ENCODE data around the gene TMPRSS9.

TMPRSS9 gene

GRCh38 chr19:2330255-2330631 is 29.8 kb upstream of the TMPRSS9 start:
- no peak for DNase-seq

GRCh38 chr19:2330632-2331284 is 29.3 kb upstream of the TMPRSS9 start:
- DNase-seq, result no peak

GRCh38 chr19:2331601-2332246 is 28.3 kb upstream of the TMPRSS9 start:
- no peak for DNase-seq

DNA sequence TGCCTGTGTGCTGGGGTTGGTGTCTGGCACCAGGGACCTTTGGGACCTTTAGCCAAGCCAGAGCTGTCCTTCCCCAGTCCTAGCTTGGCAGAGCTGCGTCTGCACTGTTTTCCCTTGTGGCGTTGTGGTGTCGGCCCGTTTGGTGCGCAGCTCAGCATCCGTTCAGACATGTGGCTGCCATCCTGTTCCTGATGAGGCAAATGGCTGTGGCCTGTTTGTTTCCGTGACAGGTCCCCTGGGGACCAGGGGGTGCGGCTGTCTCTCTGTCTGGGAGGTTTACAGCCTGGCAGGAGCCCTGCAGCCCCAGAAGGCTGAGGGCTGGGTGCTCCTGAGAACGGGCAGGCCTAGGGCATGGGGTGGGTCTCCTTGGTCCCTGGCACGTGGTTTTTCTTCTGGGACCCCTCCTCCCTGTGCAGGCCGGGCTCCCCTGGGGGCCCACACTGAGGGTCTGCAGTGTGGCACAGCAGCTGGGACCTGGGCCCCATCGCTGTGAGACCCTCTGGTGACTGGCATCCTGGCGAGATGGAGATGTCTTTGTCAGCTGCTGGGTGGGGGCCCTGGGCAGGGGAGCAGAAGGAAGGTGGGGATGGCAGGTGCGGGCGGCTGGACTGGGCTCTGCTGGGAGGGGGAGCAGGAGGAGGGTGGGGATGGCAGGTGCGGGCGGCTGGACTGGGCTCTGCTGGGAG is 27.6 kb upstream of the TMPRSS9 start:
- DNase-seq, result peak in 1 of 2 experiments; percentile 60

DNA sequence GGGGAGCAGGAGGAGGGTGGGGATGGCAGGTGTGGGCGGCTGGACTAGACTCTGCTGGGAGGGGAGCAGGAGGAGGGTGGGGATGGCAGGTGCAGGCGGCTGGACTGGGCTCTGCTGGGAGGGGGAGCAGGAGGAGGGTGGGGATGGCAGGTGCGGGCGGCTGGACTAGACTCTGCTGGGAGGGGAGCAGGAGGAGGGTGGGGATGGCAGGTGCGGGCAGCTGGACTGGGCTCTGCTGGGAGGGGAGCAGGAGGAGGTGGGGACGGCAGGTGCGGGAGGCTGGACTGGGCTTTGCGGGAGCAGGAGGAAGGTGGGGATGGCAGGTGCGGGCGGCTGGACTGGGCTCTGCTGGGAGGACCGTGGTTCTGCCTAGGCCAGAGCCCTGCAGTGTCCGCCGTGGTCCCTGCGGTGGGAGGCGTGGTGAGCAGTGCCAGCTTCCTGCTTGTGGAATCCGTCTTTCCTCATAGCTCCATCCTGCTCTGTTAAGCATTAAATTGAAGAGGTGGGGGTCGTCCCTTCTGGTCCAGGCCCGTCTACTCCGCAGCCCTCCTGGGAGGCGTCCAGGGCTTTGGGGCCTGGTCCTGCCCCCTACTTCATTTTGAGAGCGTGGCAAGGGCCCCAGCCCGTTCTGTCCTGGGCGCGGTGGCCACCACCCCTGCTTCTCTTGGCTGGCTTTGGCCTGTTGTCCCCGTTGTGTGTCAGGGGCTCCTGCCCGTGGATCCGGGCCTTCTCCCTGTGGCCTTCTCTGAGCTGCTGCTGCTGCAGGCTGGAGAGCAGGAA is 26.8 kb upstream of the TMPRSS9 start:
- peak in 1 of 2 experiments; percentile 47 for DNase-seq

GRCh38 chr19:2333807-2334211 is 26.3 kb upstream of the TMPRSS9 start:
- peak in 1 of 2 experiments; percentile 19 for DNase-seq

DNA sequence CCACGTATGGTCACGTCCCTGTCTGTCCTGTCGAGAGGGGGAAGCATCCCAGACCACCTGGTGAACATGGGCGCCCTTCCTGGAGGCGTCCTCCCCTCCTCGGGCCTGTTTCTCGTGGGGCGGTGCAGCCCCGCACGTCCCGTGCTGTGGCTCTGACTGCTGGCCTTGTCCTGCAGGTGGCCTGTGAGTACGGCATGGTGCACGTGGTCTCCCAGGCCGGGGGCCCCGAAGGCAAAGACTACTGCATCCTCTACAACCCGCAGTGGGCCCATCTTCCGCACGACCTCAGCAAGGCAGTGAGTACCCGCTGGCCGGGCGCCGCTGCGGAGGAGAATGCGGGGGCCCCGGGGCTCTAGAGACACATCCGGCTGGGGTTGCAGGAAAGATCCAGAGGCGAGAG is 25.6 kb upstream of the TMPRSS9 start:
- DNase-seq, result no peak

DNA sequence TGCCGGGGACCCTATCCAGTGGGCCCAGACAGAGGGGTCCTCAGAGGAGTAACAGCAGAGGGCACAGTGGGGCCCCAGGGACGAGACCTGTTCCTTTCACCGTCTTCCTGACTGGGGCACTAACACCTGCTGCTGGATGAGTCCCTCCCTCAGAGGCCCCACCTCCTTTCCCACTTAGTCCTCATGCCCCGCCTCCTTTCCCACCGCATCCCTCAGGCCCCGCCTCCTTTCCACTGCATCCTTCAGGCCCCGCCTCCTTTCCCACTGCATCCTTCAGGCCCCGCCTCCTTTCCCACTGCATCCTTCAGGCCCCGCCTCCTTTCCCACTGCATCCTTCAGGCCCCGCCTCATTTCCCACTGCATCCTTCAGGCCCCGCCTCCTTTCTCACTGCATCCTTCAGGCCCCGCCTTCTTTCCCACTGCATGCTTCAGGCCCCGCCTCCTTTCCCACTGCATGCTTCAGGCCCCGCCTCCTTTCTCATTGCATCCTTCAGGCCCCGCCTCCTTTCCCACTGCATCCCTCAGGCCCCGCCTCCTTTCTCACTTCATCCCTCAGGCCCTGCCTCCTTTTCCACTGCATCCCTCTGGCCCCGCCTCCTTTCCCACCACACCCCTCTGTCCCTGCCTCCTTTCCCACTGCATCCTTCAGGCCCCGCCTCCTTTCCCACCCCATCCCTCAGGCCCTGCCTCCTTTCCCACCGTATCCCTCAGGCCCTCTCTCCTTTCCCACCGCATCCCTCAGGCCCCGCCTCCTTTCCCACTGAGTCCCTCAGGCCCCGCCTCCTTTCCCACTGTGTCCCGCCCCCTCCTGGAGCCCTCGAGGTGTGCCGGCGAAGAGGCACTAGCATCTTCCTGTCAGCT is 24.8 kb upstream of the TMPRSS9 start:
- DNase-seq, result no peak

GRCh38 chr19:2335848-2336247 is 24.2 kb upstream of the TMPRSS9 start:
- no peak for DNase-seq

GRCh38 chr19:2336528-2337328 is 23.3 kb upstream of the TMPRSS9 start:
- DNase-seq, result no peak

GRCh38 chr19:2337329-2337707 is 22.7 kb upstream of the TMPRSS9 start:
- DNase-seq, result peak in 1 of 2 experiments; percentile 23

GRCh38 chr19:2338055-2338615 is 21.9 kb upstream of the TMPRSS9 start:
- DNase-seq, result no peak

- no peak for DNase-seq
Observed at GRCh38 chr19:2338751-2339643, 21.1 kb upstream of the TMPRSS9 start.

DNA sequence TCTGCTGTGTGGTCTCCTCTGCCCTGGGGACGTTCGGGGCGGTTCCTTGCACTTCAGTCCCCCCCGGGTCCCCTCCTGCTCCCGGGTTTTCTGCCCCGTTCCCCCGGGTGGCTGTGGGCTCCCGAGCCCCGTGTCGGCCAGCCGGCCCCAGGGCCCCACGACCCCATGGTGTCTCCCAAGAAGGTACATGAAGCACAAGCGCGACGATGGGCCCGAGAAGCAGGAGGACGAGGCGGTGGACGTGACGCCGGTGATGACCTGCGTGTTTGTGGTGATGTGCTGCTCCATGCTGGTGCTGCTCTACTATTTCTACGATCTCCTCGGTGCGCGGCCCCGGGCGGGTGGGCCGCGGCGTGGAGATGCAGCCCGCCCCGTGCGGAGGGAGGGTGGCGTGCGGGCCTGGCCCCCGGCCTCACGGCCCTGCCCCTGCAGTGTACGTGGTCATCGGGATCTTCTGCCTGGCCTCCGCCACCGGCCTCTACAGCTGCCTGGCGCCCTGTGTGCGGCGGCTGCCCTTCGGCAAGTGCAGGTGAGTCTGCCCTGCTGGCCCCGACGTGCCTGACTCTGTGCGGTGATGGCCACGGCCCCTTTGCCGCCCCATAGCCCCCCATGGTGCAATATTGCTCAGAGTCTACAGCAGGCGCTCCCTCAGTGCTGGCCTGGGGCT is 20.3 kb upstream of the TMPRSS9 start:
- DNase-seq, result no peak

GRCh38 chr19:2340496-2341243 is 19.4 kb upstream of the TMPRSS9 start:
- no peak for DNase-seq

DNA sequence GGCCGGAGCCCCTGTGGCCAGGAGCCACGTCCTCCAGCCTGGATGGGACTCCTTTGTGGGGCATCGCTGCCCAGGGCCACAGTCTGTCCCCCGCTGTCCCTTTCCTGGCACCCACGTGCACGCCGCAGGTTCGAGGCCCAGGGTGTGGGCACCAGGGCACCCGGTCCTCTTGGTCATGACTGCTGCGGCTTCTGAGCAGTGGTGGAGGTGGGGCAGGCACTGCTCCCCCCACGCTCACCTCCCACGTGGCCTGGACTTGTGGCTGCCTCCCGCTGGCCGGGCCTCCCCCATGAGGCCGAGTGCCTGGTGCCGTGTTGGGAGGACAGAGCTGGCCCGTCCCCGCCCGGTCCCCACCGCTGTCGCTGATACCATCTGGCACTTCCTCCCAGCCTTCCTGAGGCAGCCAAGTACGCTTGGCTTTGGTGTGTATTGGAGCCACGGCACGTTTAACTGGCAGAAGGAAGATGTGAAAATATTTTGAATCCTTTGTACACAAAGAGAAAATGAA is 18.8 kb upstream of the TMPRSS9 start:
- no peak for DNase-seq

GRCh38 chr19:2341982-2342381 is 18.1 kb upstream of the TMPRSS9 start:
- no peak for DNase-seq

GRCh38 chr19:2342656-2343288 is 17.3 kb upstream of the TMPRSS9 start:
- DNase-seq, result no peak

Measured in NCI-H524 (cell line).